GM12878 (cell line): Measurements from ENCODE around the gene LRFN2. TPM values are rescaled to one million over a fixed set of nuclear protein-coding genes. Genes with fewer than 3 reads are reported as not detected.

ENCODE experiments used
- ATAC-seq: fragments of 200-7000 bp; cut with Tn5 transposase; 3 replicates; pipeline ENCODE4 v1.9.1; 2020; ENCODE audit warnings: mild to moderate bottlenecking, moderate library complexity
- BruUV-seq: library from RNA; stranded (reverse); fragments of 400-500 nt; replicated peaks from 2 replicates; lab custom pipeline; 2021; lab: Mats Ljungman, UMichigan
- CTCF ChIA-PET: fragments of 300-600 bp; sonication (Branson Sonifier 250); formaldehyde crosslinking; extraction: SDS; loops from one replicate; lab custom pipeline; 2021; ENCODE audit warnings: inconsistent platforms; lab: Yijun Ruan, JAX
- POLR2A ChIA-PET: fragments of 350-600 bp; formaldehyde crosslinking; extraction: SDS; loops from one replicate; lab custom pipeline; 2021; ENCODE audit warnings: inconsistent platforms; lab: Charles Lee
- RAD21 ChIA-PET: fragments of 300-600 bp; sonication (Branson Sonifier 250); formaldehyde crosslinking; loops from one replicate; lab custom pipeline; 2023; ENCODE audit warnings: antibody characterized with exemption; ENCODE audit not compliant: unreplicated experiment; lab: Charles Lee
- SMC1A ChIA-PET: fragments of 300-600 bp; sonication (Branson Sonifier 250); formaldehyde crosslinking; loops from one replicate; lab custom pipeline; 2023; ENCODE audit not compliant: unreplicated experiment, uncharacterized antibody; lab: Charles Lee
- DNase-seq: peaks from one replicate; pipeline ENCODE4 v3.0.0-alpha.2; 2011; ENCODE audit warnings: low read depth, low spot score
- FAIRE-seq: peaks from 3 replicates; lab custom pipeline; 2011; peaks lifted over from hg19 to GRCh38; lab: Jason Lieb, UNC
- H2AFZ ChIP-seq: 2 replicates; pipeline ENCODE4 v1.6.0; 2011; ENCODE audit warnings: low read depth, low read length, control low read depth; ENCODE audit not compliant: control insufficient read depth
- H3K27ac ChIP-seq: 2 replicates; pipeline ENCODE4 v1.5.1; 2011; ENCODE audit warnings: control low read depth; ENCODE audit not compliant: control insufficient read depth, insufficient read depth
- H3K27me3 ChIP-seq, 2 experiments: replicated peaks in 1 of 2; 2 replicates each; pipeline versions ENCODE4 v1.6.0 to v1.6.1; 2011; ENCODE audit warnings: low read length in 1 of 2; ENCODE audit not compliant: control insufficient read depth in 2 of 2, insufficient read depth in 2 of 2
- H3K36me3 ChIP-seq, 2 experiments: 2 replicates each; pipeline ENCODE4 v1.5.1; 2011; ENCODE audit warnings: low read length in 1 of 2; ENCODE audit not compliant: control insufficient read depth in 2 of 2, insufficient read depth in 2 of 2
- H3K4me1 ChIP-seq: 2 replicates; pipeline ENCODE4 v1.6.1; 2011; ENCODE audit warnings: mild to moderate bottlenecking, low read length, moderate library complexity, mixed read lengths; ENCODE audit not compliant: control insufficient read depth, insufficient read depth
- H3K4me2 ChIP-seq: 2 replicates; pipeline ENCODE4 v1.6.0; 2011; ENCODE audit warnings: control low read depth; ENCODE audit not compliant: control insufficient read depth, insufficient read depth
- H3K4me3 ChIP-seq: fragments of 200-600 bp; sonication (generic); 2 replicates; pipeline ENCODE4 v1.5.1; 2016
- H3K79me2 ChIP-seq: 2 replicates; pipeline ENCODE4 v1.6.0; 2011; ENCODE audit warnings: low read length; ENCODE audit not compliant: control insufficient read depth, insufficient read depth
- H3K9ac ChIP-seq: 2 replicates; pipeline ENCODE4 v1.8.0; 2011; ENCODE audit warnings: low read length, control low read depth, mixed read lengths; ENCODE audit not compliant: control insufficient read depth, insufficient read depth
- H3K9me3 ChIP-seq: replicated peaks from 3 replicates; pipeline ENCODE4 v1.5.1; 2011; ENCODE audit warnings: mild to moderate bottlenecking, low read length; ENCODE audit not compliant: control insufficient read depth, insufficient read depth
- H4K20me1 ChIP-seq: 2 replicates; pipeline ENCODE4 v1.6.0; 2011; ENCODE audit not compliant: control insufficient read depth, insufficient read depth
- ATF7 ChIP-seq: fragments of 450-650 bp; IDR thresholded peaks from 2 replicates; pipeline ENCODE4 v1.6.1; 2016; ENCODE audit warnings: low read depth, mild to moderate bottlenecking
- BACH1 ChIP-seq: fragments of 450-650 bp; IDR thresholded peaks from 2 replicates; pipeline ENCODE4 v1.6.1; 2017; ENCODE audit warnings: mild to moderate bottlenecking, borderline replicate concordance
- IKZF2 ChIP-seq, 2 experiments: fragments of 450-650 bp; IDR thresholded peaks; 2 replicates each; pipeline ENCODE4 v1.6.1; 2017; ENCODE audit warnings: mild to moderate bottlenecking in 2 of 2, moderate library complexity in 2 of 2
- JUND ChIP-seq: IDR thresholded peaks from 2 replicates; pipeline ENCODE4 v1.6.1; 2012; ENCODE audit warnings: low read depth, mild to moderate bottlenecking, low read length, improper control_type of control experiment, moderate library complexity
- KDM1A ChIP-seq: fragments of 200-600 bp; sonication (generic); IDR thresholded peaks from 2 replicates; pipeline ENCODE4 v1.6.1; 2016; ENCODE audit warnings: borderline replicate concordance
- NR2C2 ChIP-seq: IDR thresholded peaks from 2 replicates; pipeline ENCODE4 v1.6.1; 2011; ENCODE audit warnings: borderline replicate concordance, low read depth; ENCODE audit not compliant: control insufficient read depth, insufficient read length
- WGBS: methylation state at CpG from one replicate; pipeline ENCODE4 v1.1.6; 2016; ENCODE audit warnings: low lambda C conversion rate; ENCODE audit not compliant: insufficient replicate concordance, insufficient coverage; ENCODE audit errors: missing lambda C conversion rate; 5-methylcytosine and 5-hydroxymethylcytosine counted together
- in situ Hi-C: fragments of 300-500 bp; cut with MboI; formaldehyde crosslinking; loops from 9 replicates; pipeline ENCODE4 v1.14.3; 2018; ENCODE audit warnings: mixed read lengths
- intact Hi-C: fragments of 100-400 bp; cut with micrococcal nuclease; formaldehyde crosslinking; loops from one replicate; pipeline ENCODE4 v1.14.2; 2022; ENCODE audit not compliant: unreplicated experiment
- polyA plus RNA-seq, 11 experiments: library from polyadenylated mRNA; depleted of rRNA in 4 of 11; unstranded in 6 of 11; stranded (reverse) in 5 of 11; fragments of >200 nt; fragmentation: Nextera tagmentation in 4 of 11; fragmentation: Illumina TruSeq in 1 of 11; extraction: Ambion mirVana in 4 of 11; extraction: Trizol in 1 of 11; gene quantifications; 1 replicate in 1 of 11; 2 replicates in 10 of 11; pipeline versions ENCODE4 v1.2.1 to v1.2.3, GENCODE V29; 2011 to 2016; ENCODE audit warnings: inconsistent platforms in 2 of 11, missing spikeins in 2 of 11, low read depth in 1 of 11
- total RNA-seq, 4 experiments: library from RNA; depleted of rRNA in 3 of 4; stranded (reverse); fragments of >200 nt in 3 of 4; fragmentation: Illumina TruSeq in 1 of 4; extraction: Trizol in 1 of 4; gene quantifications; 2 replicates each; pipeline versions ENCODE4 v1.2.1 to v1.2.3, GENCODE V29; 2013 to 2021
- TF ChIP-seq, protein P1 (sequence below): fragments of 450-650 bp; IDR thresholded peaks from 2 replicates; pipeline ENCODE4 v1.6.1; 2017; ENCODE audit warnings: mild to moderate bottlenecking, moderate library complexity

The LRFN2 gene
- total and polyA plus RNA-seq, 10 of the 15 experiments (the other 5 are each of a cell fraction or from before 2014, with no cell fraction given), result not detected

GRCh38 chr6:40509716-40510260, 77.4 kb downstream of the LRFN2 start:
- Histone ChIP-seq H3K36me3 (no peaks in the 10 kb centered on the region), H2AFZ (no peak overlapping the region), H3K9me3 (no peaks in the 10 kb centered on the region), H3K4me3 (no peak overlapping the region), H3K27ac (no peak overlapping the region), H3K27me3 (no peaks in the 10 kb centered on the region; a peak in 1 of 4 replicates), H3K4me1 (no peaks in the 10 kb centered on the region), H3K4me2 (no peak overlapping the region), H4K20me1 (no peaks in the 10 kb centered on the region), H3K79me2 (no peaks in the 10 kb centered on the region), H3K9ac (no peak overlapping the region)
- no TSS peak for BruUV-seq
- RAD21 ChIA-PET, result no interaction called here
- 46% methylated on average over 11 of the region's 11 CpGs for WGBS
- no peak for TF ChIP-seq IKZF2 (IDR thresholded peaks at IDR 0.05)
- TF ChIP-seq ATF7, result no peak
- no peak for TF ChIP-seq NR2C2
- TF ChIP-seq BACH1, result no peak
- TF ChIP-seq, protein P1, sequence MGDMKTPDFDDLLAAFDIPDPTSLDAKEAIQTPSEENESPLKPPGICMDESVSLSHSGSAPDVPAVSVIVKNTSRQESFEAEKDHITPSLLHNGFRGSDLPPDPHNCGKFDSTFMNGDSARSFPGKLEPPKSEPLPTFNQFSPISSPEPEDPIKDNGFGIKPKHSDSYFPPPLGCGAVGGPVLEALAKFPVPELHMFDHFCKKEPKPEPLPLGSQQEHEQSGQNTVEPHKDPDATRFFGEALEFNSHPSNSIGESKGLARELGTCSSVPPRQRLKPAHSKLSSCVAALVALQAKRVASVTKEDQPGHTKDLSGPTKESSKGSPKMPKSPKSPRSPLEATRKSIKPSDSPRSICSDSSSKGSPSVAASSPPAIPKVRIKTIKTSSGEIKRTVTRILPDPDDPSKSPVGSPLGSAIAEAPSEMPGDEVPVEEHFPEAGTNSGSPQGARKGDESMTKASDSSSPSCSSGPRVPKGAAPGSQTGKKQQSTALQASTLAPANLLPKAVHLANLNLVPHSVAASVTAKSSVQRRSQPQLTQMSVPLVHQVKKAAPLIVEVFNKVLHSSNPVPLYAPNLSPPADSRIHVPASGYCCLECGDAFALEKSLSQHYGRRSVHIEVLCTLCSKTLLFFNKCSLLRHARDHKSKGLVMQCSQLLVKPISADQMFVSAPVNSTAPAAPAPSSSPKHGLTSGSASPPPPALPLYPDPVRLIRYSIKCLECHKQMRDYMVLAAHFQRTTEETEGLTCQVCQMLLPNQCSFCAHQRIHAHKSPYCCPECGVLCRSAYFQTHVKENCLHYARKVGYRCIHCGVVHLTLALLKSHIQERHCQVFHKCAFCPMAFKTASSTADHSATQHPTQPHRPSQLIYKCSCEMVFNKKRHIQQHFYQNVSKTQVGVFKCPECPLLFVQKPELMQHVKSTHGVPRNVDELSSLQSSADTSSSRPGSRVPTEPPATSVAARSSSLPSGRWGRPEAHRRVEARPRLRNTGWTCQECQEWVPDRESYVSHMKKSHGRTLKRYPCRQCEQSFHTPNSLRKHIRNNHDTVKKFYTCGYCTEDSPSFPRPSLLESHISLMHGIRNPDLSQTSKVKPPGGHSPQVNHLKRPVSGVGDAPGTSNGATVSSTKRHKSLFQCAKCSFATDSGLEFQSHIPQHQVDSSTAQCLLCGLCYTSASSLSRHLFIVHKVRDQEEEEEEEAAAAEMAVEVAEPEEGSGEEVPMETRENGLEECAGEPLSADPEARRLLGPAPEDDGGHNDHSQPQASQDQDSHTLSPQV, result no peak
- TF ChIP-seq KDM1A, result no peak
- no peak for TF ChIP-seq JUND
- FAIRE-seq, result no peak
- no peak for ATAC-seq
- POLR2A ChIA-PET, result no interaction called here
- DNase-seq, result no peak
- in situ Hi-C loops, result no loop called here
- CTCF ChIA-PET, result no interaction called here
- SMC1A ChIA-PET, result no interaction called here
- intact Hi-C loops, result no loop called here
